Sigmoid colon (tissue), 4 donors: ENCODE measurements around the gene DOK6.

Experiments used
- CTCF ChIP-seq, 4 experiments: fragments of 450-650 bp in 3 of 4; fragments of 200-600 bp in 1 of 4; IDR thresholded peaks; one replicate each; pipeline ENCODE4 v1.5.1; 2016 to 2019; ENCODE audit warnings: antibody characterized with exemption in 4 of 4, mild to moderate bottlenecking in 3 of 4, moderate library complexity in 2 of 4
- EP300 ChIP-seq, 4 donors: sonication (generic); formaldehyde crosslinking; IDR thresholded peaks; one replicate each; pipeline ENCODE4 v1.6.1; 2017; ENCODE audit warnings: antibody characterized with exemption in 4 of 4
- POLR2AphosphoS5 ChIP-seq, 4 donors: sonication (generic); formaldehyde crosslinking; IDR thresholded peaks; one replicate each; pipeline ENCODE4 v1.6.1; 2017; ENCODE audit warnings: antibody characterized with exemption in 4 of 4

DNA sequence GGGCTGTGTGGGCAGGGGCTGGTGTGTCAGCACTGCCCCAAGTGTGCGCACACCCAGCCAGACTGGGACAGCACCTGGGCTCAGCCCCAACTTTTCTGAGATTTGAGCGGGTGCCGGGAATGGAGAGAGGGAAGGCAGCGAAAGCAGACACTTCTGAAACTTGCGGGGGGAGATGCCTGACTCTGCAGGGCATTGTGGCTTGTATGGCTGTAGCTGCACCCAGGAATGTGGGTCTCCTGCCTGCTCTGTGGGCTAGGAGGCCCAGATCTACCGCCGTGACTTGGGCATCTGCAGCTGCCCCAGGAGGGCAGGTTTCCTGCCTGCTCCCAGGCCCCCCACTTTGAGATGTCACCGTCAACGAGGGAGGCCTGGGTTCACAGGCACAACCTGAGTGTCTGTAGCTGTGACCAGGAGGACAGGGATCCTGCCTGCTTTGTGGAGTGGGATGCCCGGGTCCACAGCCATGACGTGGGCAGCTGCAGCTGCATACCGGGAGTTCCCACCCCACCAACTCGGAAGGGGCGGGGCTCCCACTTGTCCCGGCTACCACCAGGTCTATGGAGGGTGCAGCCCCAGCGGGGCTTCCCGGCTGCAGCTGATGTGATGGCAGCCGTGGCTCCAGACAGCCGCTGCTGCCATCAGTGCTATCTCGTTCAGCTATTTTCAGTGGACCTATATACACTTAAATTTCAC is 95.3 kb downstream of the DOK6 start:
- no peak for TF ChIP-seq CTCF (IDR thresholded peaks at IDR 0.05)
- TF ChIP-seq POLR2AphosphoS5 (IDR thresholded peaks at IDR 0.05) = no peak
- TF ChIP-seq EP300 (IDR thresholded peaks at IDR 0.05) = no peak
